ENCODE data around the gene ARAP3. TPM values are rescaled to one million over a fixed set of nuclear protein-coding genes. Genes with fewer than 3 reads are reported as not detected.
A peak's percentile ranks its signal among the peaks of the same experiment; 100 is the strongest.

ARAP3 gene
- polyA plus RNA-seq, 1 donor from 2014 or later = 1.4 TPM

- no peaks in the 10 kb centered on the region for H3K36me3 ChIP-seq (ENCODE audit: insufficient read depth, low read length)
- TF ChIP-seq CTCF (IDR thresholded peaks at IDR 0.05; ENCODE audit: poor library complexity, severe bottlenecking) (no peak), RAD21 (conservative IDR thresholded peaks at IDR 0.05) (no peak), TAF1 (IDR thresholded peaks at IDR 0.05; ENCODE audit: low read depth) (no peak)
- H3K9me2 ChIP-seq (ENCODE audit: insufficient read depth, low read length) = no peaks in the 10 kb centered on the region
- no peaks in the 10 kb centered on the region for H3K79me2 ChIP-seq (replicated peaks; ENCODE audit: insufficient read depth, low read length)
- no peaks in the 10 kb centered on the region for H3K27me3 ChIP-seq (ENCODE audit: insufficient read depth, low read depth, low read length)
- no peaks in the 10 kb centered on the region for H4K20me1 ChIP-seq (ENCODE audit: insufficient read depth)
- no peak overlapping the region for H2AFZ ChIP-seq (ENCODE audit: low read depth, low read length)
- H3K4me2 ChIP-seq (ENCODE audit: low read length) = no peak overlapping the region
- H3K4me3 ChIP-seq (ENCODE audit: low read length) = no peak overlapping the region
- H3K9me3 ChIP-seq (ENCODE audit: low read length) = no peaks in the 10 kb centered on the region
- no peaks in the 10 kb centered on the region for H3F3A ChIP-seq (ENCODE audit: insufficient read depth, low read length, poor library complexity, severe bottlenecking)
- no peak overlapping the region for H3K9ac ChIP-seq (ENCODE audit: low read length)
- H3K27ac ChIP-seq (ENCODE audit: low read length) = no peak overlapping the region
These were observed 22.8 kb upstream of the ARAP3 start for GRCh38 chr5:141704782-141705297.

GRCh38 chr5:141703133-141703561 is 21.1 kb upstream of the ARAP3 start:
- H3K4me2 ChIP-seq (ENCODE audit: low read length) = peak overlapping the region; percentile 71
- H2AFZ ChIP-seq (ENCODE audit: low read depth, low read length) = no peak overlapping the region
- no peaks in the 10 kb centered on the region for H4K20me1 ChIP-seq (ENCODE audit: insufficient read depth)
- H3K79me2 ChIP-seq (replicated peaks; ENCODE audit: insufficient read depth, low read length) = no peaks in the 10 kb centered on the region
- H3K27ac ChIP-seq (ENCODE audit: low read length) = peak overlapping the region; percentile 79
- H3K9me2 ChIP-seq (ENCODE audit: insufficient read depth, low read length) = no peaks in the 10 kb centered on the region
- H3K9me3 ChIP-seq (ENCODE audit: low read length) = no peaks in the 10 kb centered on the region
- H3K36me3 ChIP-seq (ENCODE audit: insufficient read depth, low read length) = no peaks in the 10 kb centered on the region
- H3K4me3 ChIP-seq (ENCODE audit: low read length) = peak overlapping the region; percentile 67
- no peak for TF ChIP-seq EZH2 (IDR thresholded peaks at IDR 0.05; ENCODE audit: borderline replicate concordance, insufficient read depth, low read length, poor library complexity, severe bottlenecking)
- no peak for TF ChIP-seq SMC3 (conservative IDR thresholded peaks at IDR 0.05; ENCODE audit: poor library complexity)
- peak; percentile 15 for TF ChIP-seq REST (IDR thresholded peaks at IDR 0.05; ENCODE audit: borderline replicate concordance)
- no peak for TF ChIP-seq MXI1 (conservative IDR thresholded peaks at IDR 0.05; ENCODE audit: poor library complexity, severe bottlenecking)
- no peak for TF ChIP-seq CTCF (IDR thresholded peaks at IDR 0.05; ENCODE audit: poor library complexity, severe bottlenecking)
- no peak for TF ChIP-seq RAD21 (conservative IDR thresholded peaks at IDR 0.05)
- peak overlapping the region; percentile 80 for H3K9ac ChIP-seq (ENCODE audit: low read length)
- no peaks in the 10 kb centered on the region for H3K27me3 ChIP-seq (ENCODE audit: insufficient read depth, low read depth, low read length)
- H3F3A ChIP-seq (ENCODE audit: insufficient read depth, low read length, poor library complexity, severe bottlenecking) = no peaks in the 10 kb centered on the region
